HG03342 (cell line): Measurements from ENCODE around the gene GSAP.
A peak's percentile ranks its signal among the peaks of the same experiment; 100 is the strongest.

Source experiments
- ATAC-seq: cut with Tn5 transposase; IDR thresholded peaks from one replicate; pipeline ENCODE4 v1.9.1; 2021; ENCODE audit warnings: mild to moderate bottlenecking, moderate library complexity; ENCODE audit not compliant: unreplicated experiment

The GSAP gene

GRCh38 chr7:77409005-77409738, 7.0 kb downstream of the GSAP start:
- no peak for ATAC-seq

GRCh38 chr7:77407906-77408305, 8.2 kb downstream of the GSAP start:
- no peak for ATAC-seq

- no peak for ATAC-seq
Measured at GRCh38 chr7:77406421-77406820, 9.7 kb downstream of the GSAP start.

GRCh38 chr7:77404641-77405040, 11.5 kb downstream of the GSAP start:
- ATAC-seq = no peak

GRCh38 chr7:77403957-77404356, 12.2 kb downstream of the GSAP start:
- no peak for ATAC-seq

GRCh38 chr7:77402818-77403217, 13.3 kb downstream of the GSAP start:
- no peak for ATAC-seq

GRCh38 chr7:77401002-77401401, 15.1 kb downstream of the GSAP start:
- ATAC-seq = no peak

GRCh38 chr7:77399816-77400215, 16.3 kb downstream of the GSAP start:
- ATAC-seq = no peak

GRCh38 chr7:77396894-77397547, 19.1 kb downstream of the GSAP start:
- no peak for ATAC-seq

- ATAC-seq = no peak
Measured at GRCh38 chr7:77395626-77396025, 20.5 kb downstream of the GSAP start.

GRCh38 chr7:77393954-77394353, 22.2 kb downstream of the GSAP start:
- ATAC-seq = no peak

GRCh38 chr7:77393261-77393660, 22.9 kb downstream of the GSAP start:
- ATAC-seq = peak; percentile 97

GRCh38 chr7:77391230-77391629, 24.9 kb downstream of the GSAP start:
- peak; percentile 49 for ATAC-seq

- ATAC-seq = no peak
Measured at GRCh38 chr7:77388055-77388641, 28.0 kb downstream of the GSAP start.

- no peak for ATAC-seq
Measured at GRCh38 chr7:77386165-77386822, 29.9 kb downstream of the GSAP start.

- ATAC-seq = no peak
Measured at GRCh38 chr7:77383333-77383740, 32.8 kb downstream of the GSAP start.

GRCh38 chr7:77382532-77382931, 33.6 kb downstream of the GSAP start:
- ATAC-seq = no peak

GRCh38 chr7:77378584-77378983, 37.6 kb downstream of the GSAP start:
- no peak for ATAC-seq

- ATAC-seq = no peak
Measured at GRCh38 chr7:77370606-77371005, 45.5 kb downstream of the GSAP start.

GRCh38 chr7:77368974-77369373, 47.2 kb downstream of the GSAP start:
- no peak for ATAC-seq

- ATAC-seq = no peak
Measured at GRCh38 chr7:77367976-77368375, 48.2 kb downstream of the GSAP start.

- no peak for ATAC-seq
Measured at GRCh38 chr7:77362905-77363304, 53.2 kb downstream of the GSAP start.
